CD4-positive, CD25-positive, alpha-beta regulatory T cell (primary cell): ENCODE data around the gene FNIP2. TPM values are rescaled to one million over a fixed set of nuclear protein-coding genes. Genes with fewer than 3 reads are reported as not detected.

ENCODE experiments used
- ATAC-seq, 2 donors: fragments of 150-1000 bp; cut with Tn5 transposase; one replicate each; pipeline ENCODE4 v1.10.0; 2021; ENCODE audit warnings: low read depth in 2 of 2, moderate number of reproducible peaks in 2 of 2, moderate library complexity in 1 of 2
- DNase-seq, 3 donors: peaks; one replicate each; pipeline versions ENCODE4 v3.0.0 to v3.0.0-alpha.2; 2012 to 2022; ENCODE audit warnings: mixed read lengths in 1 of 3
- H3K27ac ChIP-seq: one replicate; pipeline ENCODE4 v1.7.0; 2013; ENCODE audit warnings: mild to moderate bottlenecking, low read length; ENCODE audit not compliant: insufficient read depth, poor library complexity, severe bottlenecking
- H3K27me3 ChIP-seq: one replicate; pipeline ENCODE4 v1.7.0; 2013; ENCODE audit warnings: low read length; ENCODE audit not compliant: control insufficient read depth, insufficient read depth
- H3K36me3 ChIP-seq: one replicate; pipeline ENCODE4 v1.7.0; 2013; ENCODE audit warnings: mild to moderate bottlenecking, low read length, moderate library complexity; ENCODE audit not compliant: control insufficient read depth, insufficient read depth
- H3K4me1 ChIP-seq: 2 replicates; pipeline ENCODE4 v1.7.0; 2013; ENCODE audit warnings: mild to moderate bottlenecking, low read length; ENCODE audit not compliant: insufficient read depth, control insufficient read depth, poor library complexity, severe bottlenecking
- H3K4me3 ChIP-seq: one replicate; pipeline ENCODE4 v1.7.0; 2013; ENCODE audit warnings: low read depth, mild to moderate bottlenecking, low read length, moderate library complexity
- H3K9me3 ChIP-seq, 2 experiments: 1 replicate in 1 of 2; 2 replicates in 1 of 2; pipeline ENCODE4 v1.7.0; 2013; ENCODE audit warnings: low read length in 2 of 2, mild to moderate bottlenecking in 1 of 2, moderate library complexity in 1 of 2; ENCODE audit not compliant: control insufficient read depth in 2 of 2
- H3K27ac Mint-ChIP-seq, 3 donors: one replicate each; pipeline ENCODE4 v1.8.0; 2020 to 2022; ENCODE audit warnings: mild to moderate bottlenecking in 3 of 3, mixed read lengths in 3 of 3, moderate library complexity in 2 of 3
- H3K27me3 Mint-ChIP-seq: one replicate; pipeline ENCODE4 v1.8.0; 2022; ENCODE audit warnings: mild to moderate bottlenecking, mixed read lengths
- H3K36me3 Mint-ChIP-seq: one replicate; pipeline ENCODE4 v1.8.0; 2020; ENCODE audit warnings: mixed read lengths
- H3K4me1 Mint-ChIP-seq, 4 donors: one replicate each; pipeline ENCODE4 v1.8.0; 2020 to 2022; ENCODE audit warnings: mixed read lengths in 4 of 4, mild to moderate bottlenecking in 1 of 4
- H3K4me3 Mint-ChIP-seq, 4 donors: one replicate each; pipeline ENCODE4 v1.8.0; 2020 to 2022; ENCODE audit warnings: mild to moderate bottlenecking in 4 of 4, mixed read lengths in 4 of 4, moderate library complexity in 3 of 4
- H3K9me3 Mint-ChIP-seq, 7 donors: one replicate each; pipeline ENCODE4 v1.8.0; 2020 to 2022; ENCODE audit warnings: mixed read lengths in 7 of 7, mild to moderate bottlenecking in 3 of 7, moderate library complexity in 2 of 7
- polyA plus RNA-seq, 4 donors: library from polyadenylated mRNA; unstranded; fragments of 300-500 nt; fragmentation: Illumina TruSeq; gene quantifications; one replicate each; pipeline ENCODE4 v1.2.3, GENCODE V29; 2021
- total RNA-seq: library from RNA; stranded (reverse); gene quantifications from one replicate; pipeline ENCODE4 v1.2.3, GENCODE V29; 2022

FNIP2 gene
- total and polyA plus RNA-seq, 5 donors from 2014 or later = 1.5 to 8.9 (median 2.3) TPM

DNA sequence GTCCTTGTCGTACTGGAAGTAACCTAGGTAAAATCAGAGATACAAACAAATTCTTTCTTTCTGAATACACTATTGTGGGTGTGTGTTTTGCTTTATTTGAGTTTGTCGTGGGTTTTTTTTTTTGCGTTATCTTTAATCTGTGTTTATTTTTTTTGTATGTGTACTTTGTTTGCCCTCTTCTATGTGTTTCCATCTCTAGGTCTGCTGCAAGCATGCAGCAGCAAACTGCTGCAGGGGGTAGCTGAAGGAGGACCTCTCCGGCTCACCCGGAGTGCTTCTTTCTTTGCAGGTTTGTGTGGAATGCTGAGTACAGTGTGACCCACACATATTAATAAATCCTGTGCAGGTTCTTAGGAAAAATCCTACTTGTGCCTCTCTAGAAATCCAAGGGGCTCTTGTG, 64.8 kb downstream of the FNIP2 start:
- no peak for ATAC-seq
- H3K27me3 Mint-ChIP-seq = no peaks in the 10 kb centered on the region
- H3K4me1 Mint-ChIP-seq = peaks cover 0 to 6% (median 0%) of the 10 kb centered on the region in 4 donors
- H3K27me3 ChIP-seq = no peaks in the 10 kb centered on the region
- no peak for DNase-seq
- peaks cover 3% of the 10 kb centered on the region for H3K36me3 ChIP-seq
- H3K27ac ChIP-seq = no peak overlapping the region
- H3K4me3 Mint-ChIP-seq = no peak overlapping the region
- peaks cover 52% of the 10 kb centered on the region for H3K36me3 Mint-ChIP-seq
- no peak overlapping the region for H3K27ac Mint-ChIP-seq
- H3K9me3 ChIP-seq = no peaks in the 10 kb centered on the region
- H3K9me3 Mint-ChIP-seq = peaks cover 0 to 1% (median 0%) of the 10 kb centered on the region in 7 donors
- H3K4me1 ChIP-seq = no peaks in the 10 kb centered on the region
- H3K4me3 ChIP-seq = no peak overlapping the region

GRCh38 chr4:158835226-158836001, 66.6 kb downstream of the FNIP2 start:
- peaks cover 3% of the 10 kb centered on the region for H3K36me3 ChIP-seq
- no peak overlapping the region for H3K27ac Mint-ChIP-seq
- H3K4me1 ChIP-seq = no peaks in the 10 kb centered on the region
- peaks cover 48% of the 10 kb centered on the region for H3K36me3 Mint-ChIP-seq
- H3K4me3 Mint-ChIP-seq = no peak overlapping the region
- DNase-seq (no peak), ATAC-seq (no peak)
- no peak overlapping the region for H3K27ac ChIP-seq
- no peaks in the 10 kb centered on the region for H3K9me3 ChIP-seq
- H3K27me3 Mint-ChIP-seq = no peaks in the 10 kb centered on the region
- H3K27me3 ChIP-seq = no peaks in the 10 kb centered on the region
- no peak overlapping the region for H3K4me3 ChIP-seq
- H3K9me3 Mint-ChIP-seq = peaks cover 0 to 1% (median 0%) of the 10 kb centered on the region in 7 donors
- H3K4me1 Mint-ChIP-seq = peaks cover 0 to 6% (median 0%) of the 10 kb centered on the region in 4 donors

- Histone ChIP-seq H3K27me3 (no peaks in the 10 kb centered on the region), H3K36me3 (peaks cover 3% of the 10 kb centered on the region), H3K4me3 (no peak overlapping the region), H3K4me1 (no peaks in the 10 kb centered on the region), H3K27ac (no peak overlapping the region), H3K9me3 (no peaks in the 10 kb centered on the region)
- no peak overlapping the region for H3K4me3 Mint-ChIP-seq
- ATAC-seq (no peak), DNase-seq (no peak)
- H3K27ac Mint-ChIP-seq = no peak overlapping the region
- H3K4me1 Mint-ChIP-seq = peaks cover 0 to 6% (median 0%) of the 10 kb centered on the region in 4 donors
- H3K27me3 Mint-ChIP-seq = no peaks in the 10 kb centered on the region
- H3K36me3 Mint-ChIP-seq = peaks cover 42% of the 10 kb centered on the region
- peaks cover 0 to 1% (median 0%) of the 10 kb centered on the region in 7 donors for H3K9me3 Mint-ChIP-seq
Observed at GRCh38 chr4:158836002-158836369, 67.2 kb downstream of the FNIP2 start.

GRCh38 chr4:158836828-158837449, 68.1 kb downstream of the FNIP2 start:
- Histone ChIP-seq H3K4me1 (no peaks in the 10 kb centered on the region), H3K4me3 (no peak overlapping the region), H3K27ac (no peak overlapping the region), H3K36me3 (peaks cover 3% of the 10 kb centered on the region), H3K27me3 (no peaks in the 10 kb centered on the region), H3K9me3 (no peaks in the 10 kb centered on the region)
- Mint-ChIP-seq H3K36me3 (peaks cover 38% of the 10 kb centered on the region), H3K27ac (no peak overlapping the region), H3K9me3 (peaks cover 0 to 1% (median 0%) of the 10 kb centered on the region in 7 donors), H3K4me3 (no peak overlapping the region), H3K27me3 (no peaks in the 10 kb centered on the region), H3K4me1 (peaks cover 0 to 6% (median 0%) of the 10 kb centered on the region in 4 donors)
- DNase-seq = no peak
- ATAC-seq = no peak

GRCh38 chr4:158837527-158838141, 68.8 kb downstream of the FNIP2 start:
- Histone ChIP-seq H3K27ac (no peak overlapping the region), H3K36me3 (peaks cover 3% of the 10 kb centered on the region), H3K4me1 (no peaks in the 10 kb centered on the region), H3K4me3 (no peak overlapping the region), H3K9me3 (no peaks in the 10 kb centered on the region), H3K27me3 (no peaks in the 10 kb centered on the region)
- H3K27ac Mint-ChIP-seq = peak overlapping the region in 1 of 3 donors; percentile 33
- H3K27me3 Mint-ChIP-seq = no peaks in the 10 kb centered on the region
- ATAC-seq = no peak
- no peak overlapping the region for H3K4me3 Mint-ChIP-seq
- H3K36me3 Mint-ChIP-seq = peaks cover 36% of the 10 kb centered on the region
- peaks cover 0 to 6% (median 0%) of the 10 kb centered on the region in 4 donors for H3K4me1 Mint-ChIP-seq
- no peak for DNase-seq
- H3K9me3 Mint-ChIP-seq = peaks cover 0 to 1% (median 0%) of the 10 kb centered on the region in 7 donors

- Histone ChIP-seq H3K27ac (no peak overlapping the region), H3K9me3 (no peaks in the 10 kb centered on the region), H3K4me1 (no peaks in the 10 kb centered on the region), H3K4me3 (no peak overlapping the region), H3K36me3 (no peaks in the 10 kb centered on the region), H3K27me3 (no peaks in the 10 kb centered on the region)
- Mint-ChIP-seq H3K4me3 (no peak overlapping the region), H3K27ac (no peak overlapping the region), H3K36me3 (peaks cover 22% of the 10 kb centered on the region), H3K4me1 (no peaks in the 10 kb centered on the region), H3K27me3 (no peaks in the 10 kb centered on the region), H3K9me3 (no peaks in the 10 kb centered on the region)
- no peak for DNase-seq
- ATAC-seq = no peak
Observed at GRCh38 chr4:158840131-158840530, 71.3 kb downstream of the FNIP2 start.

DNA sequence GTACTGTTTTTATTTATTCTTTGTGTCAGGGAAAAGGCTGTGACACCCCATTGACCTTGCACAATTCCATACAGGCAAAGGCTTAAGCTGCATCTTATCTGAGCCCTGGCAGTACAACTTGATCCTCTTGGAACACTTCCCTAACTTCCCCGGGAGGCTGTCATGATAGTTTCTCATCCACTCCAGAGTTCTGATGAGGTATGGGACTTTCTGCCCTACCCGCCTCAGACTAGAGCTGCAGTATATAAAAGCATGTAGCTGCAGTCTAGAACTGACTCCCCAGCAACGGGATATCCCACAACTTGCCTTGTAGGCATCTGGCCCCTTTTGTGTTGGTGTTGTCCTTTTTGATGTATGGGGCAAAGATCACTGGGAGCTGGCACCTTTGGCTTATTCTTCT, 72.7 kb downstream of the FNIP2 start:
- DNase-seq (no peak), ATAC-seq (no peak)
- Mint-ChIP-seq H3K36me3 (peaks cover 14% of the 10 kb centered on the region), H3K9me3 (no peaks in the 10 kb centered on the region), H3K27me3 (no peaks in the 10 kb centered on the region), H3K4me1 (no peaks in the 10 kb centered on the region), H3K27ac (peak overlapping the region in 1 of 3 donors; percentile 52), H3K4me3 (no peak overlapping the region)
- Histone ChIP-seq H3K36me3 (no peaks in the 10 kb centered on the region), H3K27ac (no peak overlapping the region), H3K9me3 (no peaks in the 10 kb centered on the region), H3K27me3 (no peaks in the 10 kb centered on the region), H3K4me3 (no peak overlapping the region), H3K4me1 (no peaks in the 10 kb centered on the region)
